Choroid plexus epithelial cell (primary cell): ENCODE data around the gene C4BPA.
A peak's percentile ranks its signal among the peaks of the same experiment; 100 is the strongest.

Experiments used
- DNase-seq: peaks from one replicate; pipeline ENCODE4 v3.0.0-alpha.2; 2010; ENCODE audit warnings: low read depth
- H3K4me3 ChIP-seq: 2 replicates; pipeline ENCODE4 v1.5.1; 2011; ENCODE audit warnings: low read depth, mild to moderate bottlenecking, control low read depth, low read length, moderate library complexity
- TF ChIP-seq, protein P1 (sequence below): conservative IDR thresholded peaks from 2 replicates; pipeline ENCODE4 v1.5.1; 2011; ENCODE audit warnings: low read depth, mild to moderate bottlenecking, control low read depth, inconsistent platforms, low read length, moderate library complexity

Gene C4BPA

DNA sequence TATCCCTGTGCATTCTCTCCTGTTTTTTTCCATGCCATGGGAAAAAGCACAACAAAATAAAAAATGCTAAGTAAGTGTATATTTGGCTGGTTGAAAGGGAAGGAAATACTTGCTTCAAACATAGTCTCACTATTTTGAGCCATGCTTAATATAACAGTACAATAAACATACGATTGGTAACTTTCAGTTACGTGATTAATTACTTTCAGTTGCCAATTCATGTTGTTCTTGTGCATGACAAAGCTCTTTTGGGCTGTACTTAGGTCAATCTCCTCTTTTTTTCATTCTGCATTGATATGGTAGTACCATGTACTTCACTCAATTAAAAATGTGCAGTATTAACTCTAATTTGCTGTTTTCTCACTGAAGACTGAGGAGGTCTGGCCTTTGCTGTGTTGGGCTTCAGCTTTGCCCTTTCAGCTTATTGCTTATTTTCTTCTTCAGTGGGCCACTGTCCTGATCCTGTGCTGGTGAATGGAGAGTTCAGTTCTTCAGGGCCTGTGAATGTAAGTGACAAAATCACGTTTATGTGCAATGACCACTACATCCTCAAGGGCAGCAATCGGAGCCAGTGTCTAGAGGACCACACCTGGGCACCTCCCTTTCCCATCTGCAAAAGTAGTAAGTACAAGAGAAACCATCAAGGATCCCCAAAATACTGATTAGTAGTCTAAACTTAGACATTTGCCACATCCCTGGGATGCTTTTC is 12.7 kb upstream of the C4BPA start:
- H3K4me3 ChIP-seq: no peak overlapping the region
- DNase-seq: no peak
- TF ChIP-seq, protein P1, sequence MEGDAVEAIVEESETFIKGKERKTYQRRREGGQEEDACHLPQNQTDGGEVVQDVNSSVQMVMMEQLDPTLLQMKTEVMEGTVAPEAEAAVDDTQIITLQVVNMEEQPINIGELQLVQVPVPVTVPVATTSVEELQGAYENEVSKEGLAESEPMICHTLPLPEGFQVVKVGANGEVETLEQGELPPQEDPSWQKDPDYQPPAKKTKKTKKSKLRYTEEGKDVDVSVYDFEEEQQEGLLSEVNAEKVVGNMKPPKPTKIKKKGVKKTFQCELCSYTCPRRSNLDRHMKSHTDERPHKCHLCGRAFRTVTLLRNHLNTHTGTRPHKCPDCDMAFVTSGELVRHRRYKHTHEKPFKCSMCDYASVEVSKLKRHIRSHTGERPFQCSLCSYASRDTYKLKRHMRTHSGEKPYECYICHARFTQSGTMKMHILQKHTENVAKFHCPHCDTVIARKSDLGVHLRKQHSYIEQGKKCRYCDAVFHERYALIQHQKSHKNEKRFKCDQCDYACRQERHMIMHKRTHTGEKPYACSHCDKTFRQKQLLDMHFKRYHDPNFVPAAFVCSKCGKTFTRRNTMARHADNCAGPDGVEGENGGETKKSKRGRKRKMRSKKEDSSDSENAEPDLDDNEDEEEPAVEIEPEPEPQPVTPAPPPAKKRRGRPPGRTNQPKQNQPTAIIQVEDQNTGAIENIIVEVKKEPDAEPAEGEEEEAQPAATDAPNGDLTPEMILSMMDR: no peak

- no peak overlapping the region for H3K4me3 ChIP-seq
- TF ChIP-seq, protein P1: no peak
- DNase-seq: no peak
These were observed 10.1 kb upstream of the C4BPA start for GRCh38 chr1:207093944-207094343.

GRCh38 chr1:207097871-207098324 is 6.1 kb upstream of the C4BPA start:
- H3K4me3 ChIP-seq: no peak overlapping the region
- no peak for DNase-seq
- TF ChIP-seq, protein P1: no peak

DNA sequence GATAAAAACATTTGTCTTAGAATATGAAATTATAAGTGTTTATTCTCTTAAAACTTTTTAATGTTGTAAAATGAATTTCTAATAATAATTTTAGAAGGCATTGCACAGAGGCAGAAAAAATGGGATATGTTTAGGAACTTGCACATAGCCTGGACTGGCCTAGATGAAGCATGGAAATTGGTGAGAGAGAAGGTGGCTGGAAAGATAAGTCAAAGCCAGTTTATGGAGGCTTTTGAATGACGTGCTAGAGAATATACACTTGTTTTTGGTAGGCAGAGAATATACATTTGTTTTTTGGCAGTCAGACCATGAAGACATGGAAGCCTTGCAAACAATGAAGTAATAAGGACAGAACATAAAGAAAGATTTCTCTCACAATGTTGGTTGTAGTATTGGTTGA is 2.3 kb upstream of the C4BPA start:
- no peak for DNase-seq
- H3K4me3 ChIP-seq: no peak overlapping the region
- TF ChIP-seq, protein P1: no peak

- DNase-seq: peak; percentile 16
- TF ChIP-seq, protein P1: no peak
- H3K4me3 ChIP-seq: no peak overlapping the region
These were observed 1.9 kb upstream of the C4BPA start for GRCh38 chr1:207102146-207102545.

- no peak overlapping the region for H3K4me3 ChIP-seq
- TF ChIP-seq, protein P1: no peak
These were observed 1.4 kb upstream of the C4BPA start for GRCh38 chr1:207102659-207103058.

GRCh38 chr1:207109004-207109403 is 5.0 kb downstream of the C4BPA start:
- DNase-seq: no peak
- H3K4me3 ChIP-seq: no peak overlapping the region
- TF ChIP-seq, protein P1: no peak

More at GRCh38 chr1:207102659-207103058, 1.4 kb upstream of the C4BPA start:
- DNase-seq: no peak
